ENCODE results near the gene CCL4.
A peak's percentile ranks its signal among the peaks of the same experiment; 100 is the strongest.
"Not testable (repeated sequence)": the region's sequence is repeated elsewhere in the genome, so short reads cannot be mapped to it uniquely, and the experiment has no call there.

The CCL4 gene

DNA sequence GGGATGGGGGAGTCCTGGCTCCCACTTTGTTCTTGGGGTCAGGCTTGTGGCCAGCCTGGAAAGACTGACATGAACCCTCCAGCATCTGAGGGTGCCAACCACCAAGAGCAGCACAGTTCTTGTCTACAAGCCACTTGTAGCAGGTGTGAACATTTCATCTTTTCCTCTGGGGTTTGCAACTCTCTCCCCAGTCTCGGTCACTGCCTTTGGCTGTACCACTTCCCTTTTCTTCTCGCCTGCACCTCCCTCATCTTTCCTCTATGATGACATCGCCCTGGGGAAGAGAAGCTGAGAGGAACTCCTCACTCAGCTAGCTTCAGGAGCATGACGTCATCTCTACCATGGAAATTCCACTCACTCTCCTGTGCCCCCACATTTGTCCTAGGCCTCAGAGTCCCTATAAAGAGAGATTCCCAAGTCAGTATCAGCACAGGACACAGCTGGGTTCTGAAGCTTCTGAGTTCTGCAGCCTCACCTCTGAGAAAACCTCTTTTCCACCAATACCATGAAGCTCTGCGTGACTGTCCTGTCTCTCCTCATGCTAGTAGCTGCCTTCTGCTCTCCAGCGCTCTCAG, at the start of gene CCL4:
CCL4 (plus strand) TSS at position 427 of the 575 bp plus-strand sequence; CDS start at position 506, 79 bp downstream.
- not testable (repeated sequence) for DNase-seq (ENCODE audit: insufficient read length, low spot score); FAIRE-seq

GRCh38 chr17:36055171-36055570, 48.5 kb upstream of the CCL4 start:
- no peak for TF ChIP-seq POLR2A (IDR thresholded peaks at IDR 0.05; ENCODE audit: low read depth, low read length)
- FAIRE-seq = no peak

DNA sequence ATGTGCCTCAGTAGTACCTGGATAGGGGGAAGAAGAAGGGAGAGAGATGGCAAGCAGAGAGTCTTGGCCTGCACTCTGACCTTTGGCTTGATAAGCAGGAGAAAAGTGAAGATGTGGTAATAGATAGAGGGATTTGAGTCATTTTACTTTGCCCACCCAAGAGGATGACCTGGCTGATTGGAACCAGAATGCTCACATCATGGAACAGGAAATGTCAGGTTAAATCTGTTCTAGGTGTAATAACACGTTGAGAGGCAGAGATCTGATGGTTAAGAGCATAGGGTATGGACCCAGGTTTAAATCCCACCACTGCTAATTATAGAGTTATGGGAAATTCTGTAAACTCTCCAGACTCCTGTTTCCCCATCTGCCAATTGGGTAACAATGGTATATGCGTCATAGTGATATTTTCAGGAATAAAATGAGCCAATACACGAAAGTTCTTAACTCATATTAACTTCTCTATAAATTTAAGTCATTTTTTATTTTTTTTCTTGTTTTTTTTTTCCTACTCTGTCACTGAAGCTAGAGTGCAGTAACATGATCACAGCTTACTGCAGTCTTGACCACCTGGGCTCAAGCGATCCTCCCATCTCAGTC, 47.6 kb upstream of the CCL4 start:
- no peak for TF ChIP-seq POLR2A (IDR thresholded peaks at IDR 0.05; ENCODE audit: low read depth, low read length)
- no peak for FAIRE-seq
- DNase-seq (ENCODE audit: insufficient read length, low spot score) = no peak

More at GRCh38 chr17:36055171-36055570, 48.5 kb upstream of the CCL4 start:
- no peak for DNase-seq (ENCODE audit: insufficient read length, low spot score)

- no peak for TF ChIP-seq POLR2A (IDR thresholded peaks at IDR 0.05; ENCODE audit: low read depth, low read length)
- FAIRE-seq = no peak
- DNase-seq (ENCODE audit: insufficient read length, low spot score) = no peak
Observed at GRCh38 chr17:36057911-36058310, 45.7 kb upstream of the CCL4 start.

DNA sequence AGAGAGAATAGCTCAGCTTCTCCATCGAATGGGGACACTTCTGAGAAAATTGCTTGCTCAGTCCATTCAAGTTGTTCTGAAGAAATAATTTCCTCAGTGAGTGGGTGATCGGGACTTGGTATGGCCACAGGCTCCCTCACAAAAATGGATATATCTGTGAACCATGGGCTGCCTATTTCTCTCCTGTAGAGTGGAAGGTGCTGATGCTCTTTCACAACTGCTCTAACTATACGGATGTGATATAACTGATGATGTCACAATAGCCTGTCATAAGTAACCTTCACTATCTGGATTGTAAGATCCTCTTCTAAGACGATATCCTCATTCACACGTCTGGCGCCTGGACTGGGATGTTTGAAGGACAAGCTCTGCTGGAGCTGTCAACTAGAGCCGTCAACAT, 44.2 kb upstream of the CCL4 start:
- DNase-seq (ENCODE audit: insufficient read length, low spot score) (no peak), FAIRE-seq (no peak)
- no peak for TF ChIP-seq POLR2A (IDR thresholded peaks at IDR 0.05; ENCODE audit: low read depth, low read length)

GRCh38 chr17:36060816-36061215, 42.8 kb upstream of the CCL4 start:
- TF ChIP-seq POLR2A (IDR thresholded peaks at IDR 0.05; ENCODE audit: low read depth, low read length) = no peak
- no peak for FAIRE-seq
- no peak for DNase-seq (ENCODE audit: insufficient read length, low spot score)

GRCh38 chr17:36063786-36064541, 39.7 kb upstream of the CCL4 start, which contains the start of gene CCL18:
TSS of gene CCL18 (plus strand) at chr17:36064272. CDS start at chr17:36064343, 71 bp downstream.
- TF ChIP-seq POLR2A (IDR thresholded peaks at IDR 0.05; ENCODE audit: low read depth, low read length) = no peak
- no peak for FAIRE-seq
- DNase-seq (ENCODE audit: insufficient read length, low spot score) = no peak

GRCh38 chr17:36066365-36066985, 37.2 kb upstream of the CCL4 start:
- no peak for FAIRE-seq
- DNase-seq (ENCODE audit: insufficient read length, low spot score) = no peak
- TF ChIP-seq POLR2A (IDR thresholded peaks at IDR 0.05; ENCODE audit: low read depth, low read length) = no peak

DNA sequence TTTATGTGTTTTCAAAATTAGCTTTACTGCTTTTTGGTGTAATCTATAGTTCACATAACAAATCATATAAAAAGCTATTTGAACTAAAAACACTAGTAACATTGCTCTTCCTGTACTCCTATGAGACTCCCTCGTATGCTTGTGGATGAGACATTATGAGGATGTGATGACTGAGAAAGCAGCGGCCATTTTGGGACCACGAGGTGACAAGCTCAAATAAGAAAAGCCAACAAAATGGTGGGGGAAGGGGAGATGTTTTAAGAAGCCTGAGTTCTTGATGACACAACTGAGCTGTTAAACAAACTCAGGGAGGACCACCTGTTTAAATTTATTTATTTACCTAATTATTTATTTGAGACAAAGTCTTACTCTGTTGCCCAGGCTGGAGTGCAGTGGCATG, 35.1 kb upstream of the CCL4 start:
- no peak for TF ChIP-seq POLR2A (IDR thresholded peaks at IDR 0.05; ENCODE audit: low read depth, low read length)
- DNase-seq (ENCODE audit: insufficient read length, low spot score) (no peak), FAIRE-seq (no peak)

DNA sequence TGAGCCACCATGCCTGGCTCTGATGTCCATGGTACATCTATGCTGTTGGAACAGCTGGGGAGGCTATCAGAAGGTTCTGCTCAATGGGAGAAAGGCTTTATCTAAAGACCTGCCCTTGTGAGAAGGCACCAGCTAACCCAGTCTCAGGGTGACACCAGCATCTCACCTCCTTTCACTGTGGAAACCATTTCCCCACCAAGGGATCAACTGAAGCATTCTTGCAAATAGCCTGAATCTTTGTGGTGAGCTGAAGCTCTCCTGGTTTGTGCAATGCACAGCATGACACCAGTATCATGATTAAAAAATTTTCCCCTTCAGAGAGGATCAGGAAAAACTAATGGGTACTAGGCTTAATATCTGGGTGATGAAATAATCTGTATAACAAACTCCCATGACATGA, 34.5 kb upstream of the CCL4 start:
- FAIRE-seq = no peak
- TF ChIP-seq POLR2A (IDR thresholded peaks at IDR 0.05; ENCODE audit: low read depth, low read length) = no peak
- DNase-seq (ENCODE audit: insufficient read length, low spot score) = no peak

DNA sequence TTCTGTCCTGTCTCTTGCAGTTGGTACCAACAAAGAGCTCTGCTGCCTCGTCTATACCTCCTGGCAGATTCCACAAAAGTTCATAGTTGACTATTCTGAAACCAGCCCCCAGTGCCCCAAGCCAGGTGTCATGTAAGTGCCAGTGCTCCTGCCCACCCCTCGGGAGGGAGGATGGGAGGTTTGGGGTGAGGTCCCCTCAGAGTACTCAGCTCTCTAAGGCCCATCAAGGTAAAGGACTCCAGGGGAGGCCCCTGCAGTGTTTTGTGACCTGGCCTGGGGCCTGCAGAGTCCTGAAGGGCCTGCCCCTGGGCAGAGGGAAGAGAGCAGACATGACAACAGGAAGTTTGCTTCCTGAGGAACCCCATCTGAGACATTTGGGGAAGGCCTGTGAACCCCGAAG, 33.2 kb upstream of the CCL4 start:
- no peak for TF ChIP-seq POLR2A (IDR thresholded peaks at IDR 0.05; ENCODE audit: low read depth, low read length)
- DNase-seq (ENCODE audit: insufficient read length, low spot score) (no peak), FAIRE-seq (no peak)

DNA sequence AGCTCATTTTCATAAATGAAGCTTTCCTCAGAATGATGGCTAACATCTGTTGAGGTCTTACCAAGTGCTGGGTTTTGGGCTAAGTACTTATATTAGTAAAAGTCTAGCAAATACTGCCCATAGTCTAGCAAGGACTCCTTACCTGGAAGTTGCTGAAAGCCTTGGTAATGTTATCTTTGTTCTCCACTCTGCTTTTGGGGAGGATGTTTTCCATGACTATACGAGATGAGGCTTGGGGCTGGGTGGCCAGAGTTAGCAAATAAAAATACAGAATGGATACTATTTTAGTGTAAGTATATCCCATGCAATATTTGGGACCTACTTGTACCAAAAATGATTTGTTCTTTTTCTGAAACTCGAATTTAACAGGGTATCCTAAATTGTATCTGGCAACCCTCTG, 31.9 kb upstream of the CCL4 start:
- FAIRE-seq (no peak), DNase-seq (ENCODE audit: insufficient read length, low spot score) (no peak)
- TF ChIP-seq POLR2A (IDR thresholded peaks at IDR 0.05; ENCODE audit: low read depth, low read length) = no peak

GRCh38 chr17:36072431-36073121, 31.1 kb upstream of the CCL4 start:
- FAIRE-seq = no peak
- peak; percentile 23 for DNase-seq (ENCODE audit: insufficient read length, low spot score)
- no peak for TF ChIP-seq POLR2A (IDR thresholded peaks at IDR 0.05; ENCODE audit: low read depth, low read length)

DNA sequence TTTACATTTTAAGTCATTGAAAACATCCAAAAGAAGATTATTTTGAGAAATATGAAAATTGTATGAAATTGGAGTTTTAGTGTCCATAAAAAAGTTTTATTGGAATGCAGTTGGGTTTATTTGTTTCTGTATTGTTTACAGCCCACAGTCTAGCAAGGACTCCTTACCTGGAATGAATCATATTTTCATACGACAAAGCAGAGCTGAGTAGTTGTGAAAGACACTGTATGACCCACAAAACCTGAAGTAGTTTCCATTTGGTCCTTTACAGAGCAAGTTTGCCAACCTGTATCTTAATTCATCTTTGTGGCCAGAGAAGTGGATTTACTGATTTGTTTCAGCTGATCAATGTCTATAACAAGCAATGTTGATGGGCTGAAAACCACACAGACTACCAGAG, 29.3 kb upstream of the CCL4 start:
- FAIRE-seq (no peak), DNase-seq (ENCODE audit: insufficient read length, low spot score) (no peak)
- TF ChIP-seq POLR2A (IDR thresholded peaks at IDR 0.05; ENCODE audit: low read depth, low read length) = no peak

GRCh38 chr17:36081681-36082471, 21.8 kb upstream of the CCL4 start:
- DNase-seq (ENCODE audit: insufficient read length, low spot score); FAIRE-seq: not testable (repeated sequence)

DNA sequence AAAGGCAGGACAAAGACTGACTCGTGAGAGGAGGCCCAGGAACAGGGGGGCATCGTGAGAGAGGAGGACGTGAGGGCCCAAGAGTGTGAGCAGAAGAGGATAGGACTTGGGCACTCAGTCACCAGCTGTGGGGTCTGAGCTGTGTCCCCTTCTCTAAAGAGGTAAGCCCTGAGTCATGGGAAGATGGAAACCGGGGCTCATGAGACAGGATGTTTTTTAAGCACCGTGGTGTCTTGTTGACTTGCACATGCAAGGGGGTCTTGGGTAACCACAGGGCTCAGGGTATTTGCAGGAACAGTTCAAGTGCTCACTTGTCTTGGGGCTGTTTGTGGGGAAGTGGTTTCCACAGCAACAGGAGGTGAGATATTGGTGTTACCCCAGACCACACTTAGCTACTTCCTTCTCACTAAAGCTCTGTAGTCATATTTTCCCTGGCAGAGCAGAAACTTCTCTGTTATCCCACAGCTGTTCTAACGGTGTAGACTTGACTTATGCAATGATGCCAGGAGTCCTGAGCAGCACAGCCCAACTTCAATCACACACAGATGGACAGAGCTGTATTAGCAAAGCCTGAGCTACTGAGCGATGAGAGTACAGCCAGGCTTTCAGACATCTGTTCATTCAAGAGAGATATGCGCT, 21.0 kb upstream of the CCL4 start:
- not testable (repeated sequence) for FAIRE-seq; DNase-seq (ENCODE audit: insufficient read length, low spot score)

GRCh38 chr17:36083691-36084090, 19.9 kb upstream of the CCL4 start:
- DNase-seq (ENCODE audit: insufficient read length, low spot score); FAIRE-seq: not testable (repeated sequence)

Data from H54 (cell line).